Measurements from ENCODE around the gene AZGP1.

DNA sequence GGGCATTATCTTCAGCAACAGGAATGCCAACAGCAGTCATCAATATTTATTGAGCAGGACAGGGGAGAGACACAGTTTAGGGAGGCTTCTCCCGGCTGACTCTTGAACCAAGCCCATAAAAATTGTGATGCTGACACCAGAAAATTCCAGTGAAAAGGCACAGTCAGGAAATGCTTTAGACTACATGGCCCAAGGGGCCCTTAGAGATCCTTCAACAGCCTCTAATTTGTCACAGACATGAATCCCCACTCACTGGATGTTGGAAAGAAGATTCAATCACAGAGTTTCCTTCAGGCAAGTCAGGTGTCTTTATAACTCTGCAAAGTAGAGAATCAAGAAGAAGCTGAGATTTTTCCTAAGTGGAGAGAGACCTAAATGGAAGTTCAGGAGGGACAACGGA lies 47.6 kb downstream of the AZGP1 start:
- no peak for TF ChIP-seq ZBTB7A (IDR thresholded peaks at IDR 0.05; ENCODE audit: low read depth)
- TF ChIP-seq EGR1 (IDR thresholded peaks at IDR 0.05) = no peak
- no peak for TF ChIP-seq YY1 (IDR thresholded peaks at IDR 0.05; ENCODE audit: low read depth)
- TF ChIP-seq MAX (IDR thresholded peaks at IDR 0.05) = no peak
- no peak for TF ChIP-seq REST (IDR thresholded peaks at IDR 0.05; ENCODE audit: low read depth)
- no peak for TF ChIP-seq CEBPB (IDR thresholded peaks at IDR 0.05)
- no peak for TF ChIP-seq EP300 (IDR thresholded peaks at IDR 0.05; ENCODE audit: borderline replicate concordance)
- TF ChIP-seq, protein P1, sequence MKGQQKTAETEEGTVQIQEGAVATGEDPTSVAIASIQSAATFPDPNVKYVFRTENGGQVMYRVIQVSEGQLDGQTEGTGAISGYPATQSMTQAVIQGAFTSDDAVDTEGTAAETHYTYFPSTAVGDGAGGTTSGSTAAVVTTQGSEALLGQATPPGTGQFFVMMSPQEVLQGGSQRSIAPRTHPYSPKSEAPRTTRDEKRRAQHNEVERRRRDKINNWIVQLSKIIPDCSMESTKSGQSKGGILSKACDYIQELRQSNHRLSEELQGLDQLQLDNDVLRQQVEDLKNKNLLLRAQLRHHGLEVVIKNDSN (IDR thresholded peaks at IDR 0.05) = no peak
- TF ChIP-seq CREB1 (IDR thresholded peaks at IDR 0.05; ENCODE audit: low read depth) = no peak

All from Ishikawa (cell line).